CD4-positive, alpha-beta memory T cell (primary cell): Measurements from ENCODE around the gene SUGCT. TPM values are rescaled to one million over a fixed set of nuclear protein-coding genes. Genes with fewer than 3 reads are reported as not detected.

Experiments used
- CTCF ChIA-PET: fragments of 350-600 bp; sonication (Branson Sonifier 250); formaldehyde crosslinking; loops from one replicate; lab custom pipeline; 2021; ENCODE audit warnings: inconsistent platforms; ENCODE audit not compliant: partially characterized antibody; lab: Charles Lee
- POLR2A ChIA-PET: fragments of 350-600 bp; sonication (Branson Sonifier 250); formaldehyde crosslinking; loops from one replicate; lab custom pipeline; 2021; ENCODE audit not compliant: partially characterized antibody; lab: Charles Lee
- DNase-seq, 5 donors: peaks; one replicate each; pipeline versions ENCODE4 v3.0.0 to v3.0.0-alpha.2; 2020 to 2022; ENCODE audit warnings: mixed read lengths in 1 of 5
- H3K27ac ChIP-seq: one replicate; pipeline ENCODE4 v1.7.0; 2013; ENCODE audit warnings: low read depth, low read length
- H3K27me3 ChIP-seq: 2 replicates; pipeline ENCODE4 v1.7.0; 2013; ENCODE audit warnings: mild to moderate bottlenecking, low read length, moderate library complexity; ENCODE audit not compliant: insufficient read depth
- H3K36me3 ChIP-seq: 2 replicates; pipeline ENCODE4 v1.7.0; 2013; ENCODE audit warnings: mild to moderate bottlenecking, low read length, moderate library complexity; ENCODE audit not compliant: insufficient read depth
- H3K4me1 ChIP-seq: 2 replicates; pipeline ENCODE4 v1.7.0; 2013; ENCODE audit warnings: mild to moderate bottlenecking, low read length, moderate library complexity; ENCODE audit not compliant: insufficient read depth
- H3K4me3 ChIP-seq, 2 donors: one replicate each; pipeline ENCODE4 v1.7.0; 2013; ENCODE audit warnings: low read length in 2 of 2, mild to moderate bottlenecking in 1 of 2
- H3K9me3 ChIP-seq, 2 donors: one replicate each; pipeline ENCODE4 v1.7.0; 2013; ENCODE audit warnings: low read length in 2 of 2, control low read depth in 1 of 2; ENCODE audit not compliant: control insufficient read depth in 1 of 2
- H3K27ac Mint-ChIP-seq, 7 donors: one replicate each; pipeline ENCODE4 v1.8.0; 2020 to 2021; ENCODE audit warnings: mixed read lengths in 7 of 7, mild to moderate bottlenecking in 6 of 7, inconsistent platforms in 3 of 7, moderate library complexity in 3 of 7
- H3K27me3 Mint-ChIP-seq, 2 donors: one replicate each; pipeline ENCODE4 v1.8.0; 2020 to 2021; ENCODE audit warnings: mixed read lengths in 2 of 2
- H3K36me3 Mint-ChIP-seq, 2 donors: one replicate each; pipeline ENCODE4 v1.8.0; 2020 to 2021; ENCODE audit warnings: mixed read lengths in 2 of 2, inconsistent platforms in 1 of 2, mild to moderate bottlenecking in 1 of 2
- H3K4me1 Mint-ChIP-seq, 4 donors: one replicate each; pipeline ENCODE4 v1.8.0; 2020 to 2021; ENCODE audit warnings: mixed read lengths in 4 of 4, mild to moderate bottlenecking in 1 of 4
- H3K4me3 Mint-ChIP-seq, 8 donors: one replicate each; pipeline ENCODE4 v1.8.0; 2020 to 2021; ENCODE audit warnings: mixed read lengths in 8 of 8, mild to moderate bottlenecking in 7 of 8, moderate library complexity in 6 of 8, inconsistent platforms in 3 of 8
- H3K9me3 Mint-ChIP-seq, 8 donors: one replicate each; pipeline ENCODE4 v1.8.0; 2020 to 2021; ENCODE audit warnings: mixed read lengths in 8 of 8, mild to moderate bottlenecking in 5 of 8, inconsistent platforms in 3 of 8, moderate library complexity in 1 of 8
- intact Hi-C: fragments of 100-400 bp; cut with micrococcal nuclease; formaldehyde crosslinking; loops from one replicate; pipeline ENCODE4 v1.15.1; 2023
- polyA plus RNA-seq, 2 donors: library from polyadenylated mRNA; unstranded; fragments of 300-500 nt; fragmentation: Illumina TruSeq; gene quantifications; one replicate each; pipeline ENCODE4 v1.2.3, GENCODE V29; 2021
- total RNA-seq, 2 experiments: library from RNA; stranded (reverse); gene quantifications; one replicate each; pipeline ENCODE4 v1.2.3, GENCODE V29; 2021

SUGCT gene
- total and polyA plus RNA-seq, 4 experiments from 2014 or later, result 0.41 to 4.4 (median 1.2) TPM

GRCh38 chr7:40471891-40472290, 337.1 kb downstream of the SUGCT start:
- no peak for DNase-seq
- Mint-ChIP-seq H3K4me1 (no peaks in the 10 kb centered on the region), H3K9me3 (peaks cover 0 to 8% (median 0%) of the 10 kb centered on the region in 8 donors), H3K4me3 (no peak overlapping the region), H3K27ac (no peak overlapping the region), H3K27me3 (no peaks in the 10 kb centered on the region), H3K36me3 (no peaks in the 10 kb centered on the region)
- ChIA-PET POLR2A (no interaction called here), CTCF (no interaction called here)
- Histone ChIP-seq H3K27me3 (no peaks in the 10 kb centered on the region), H3K4me3 (no peak overlapping the region), H3K9me3 (no peaks in the 10 kb centered on the region), H3K4me1 (no peaks in the 10 kb centered on the region), H3K27ac (no peak overlapping the region), H3K36me3 (no peaks in the 10 kb centered on the region)
- intact Hi-C loops, result no loop called here

- ChIA-PET CTCF (no interaction called here), POLR2A (no interaction called here)
- no peaks in the 10 kb centered on the region for H3K27me3 ChIP-seq
- no peaks in the 10 kb centered on the region for H3K27me3 Mint-ChIP-seq
- no peaks in the 10 kb centered on the region for H3K9me3 ChIP-seq
- no peaks in the 10 kb centered on the region for H3K36me3 ChIP-seq
- no peak overlapping the region for H3K4me3 Mint-ChIP-seq
- H3K27ac Mint-ChIP-seq, result no peak overlapping the region
- H3K4me1 ChIP-seq, result no peaks in the 10 kb centered on the region
- H3K27ac ChIP-seq, result no peak overlapping the region
- no peaks in the 10 kb centered on the region for H3K4me1 Mint-ChIP-seq
- DNase-seq, result no peak
- intact Hi-C loops, result no loop called here
- H3K4me3 ChIP-seq, result no peak overlapping the region
- peaks cover 0 to 14% (median 0%) of the 10 kb centered on the region in 8 donors for H3K9me3 Mint-ChIP-seq
- no peaks in the 10 kb centered on the region for H3K36me3 Mint-ChIP-seq
Measured at GRCh38 chr7:40474790-40475680, 340.2 kb downstream of the SUGCT start.

DNA sequence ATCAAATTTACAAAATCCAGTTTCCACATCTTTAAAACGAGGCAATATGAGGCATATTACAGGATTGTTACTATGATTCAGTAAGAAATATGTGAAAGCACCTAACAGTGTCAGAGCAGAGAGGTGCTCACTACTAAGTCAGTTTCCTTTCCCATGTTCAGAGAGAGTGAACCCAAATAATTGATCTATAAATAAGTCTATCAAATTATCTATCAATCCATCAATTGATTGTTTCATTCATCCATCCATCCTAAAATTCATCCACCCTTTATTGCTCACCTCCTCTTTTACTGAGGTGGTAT, 340.8 kb downstream of the SUGCT start:
- H3K4me1 ChIP-seq, result no peaks in the 10 kb centered on the region
- Mint-ChIP-seq H3K4me3 (no peak overlapping the region), H3K27ac (no peak overlapping the region), H3K4me1 (no peaks in the 10 kb centered on the region), H3K27me3 (no peaks in the 10 kb centered on the region), H3K9me3 (peaks cover 0 to 10% (median 0%) of the 10 kb centered on the region in 8 donors), H3K36me3 (no peaks in the 10 kb centered on the region)
- no peak overlapping the region for H3K27ac ChIP-seq
- ChIA-PET POLR2A (no interaction called here), CTCF (no interaction called here)
- H3K9me3 ChIP-seq, result no peaks in the 10 kb centered on the region
- DNase-seq, result no peak
- intact Hi-C loops, result no loop called here
- H3K36me3 ChIP-seq, result no peaks in the 10 kb centered on the region
- no peaks in the 10 kb centered on the region for H3K27me3 ChIP-seq
- no peak overlapping the region for H3K4me3 ChIP-seq

GRCh38 chr7:40477094-40477493, 342.3 kb downstream of the SUGCT start:
- no peak for DNase-seq
- Mint-ChIP-seq H3K4me3 (no peak overlapping the region), H3K36me3 (no peaks in the 10 kb centered on the region), H3K4me1 (no peaks in the 10 kb centered on the region), H3K27ac (no peak overlapping the region), H3K9me3 (peaks cover 0 to 9% (median 0%) of the 10 kb centered on the region in 8 donors), H3K27me3 (no peaks in the 10 kb centered on the region)
- CTCF ChIA-PET, result no interaction called here
- H3K4me1 ChIP-seq, result no peaks in the 10 kb centered on the region
- no peak overlapping the region for H3K27ac ChIP-seq
- no peaks in the 10 kb centered on the region for H3K27me3 ChIP-seq
- no peaks in the 10 kb centered on the region for H3K36me3 ChIP-seq
- POLR2A ChIA-PET, result no interaction called here
- H3K9me3 ChIP-seq, result no peaks in the 10 kb centered on the region
- H3K4me3 ChIP-seq, result no peak overlapping the region
- intact Hi-C loops, result no loop called here

DNA sequence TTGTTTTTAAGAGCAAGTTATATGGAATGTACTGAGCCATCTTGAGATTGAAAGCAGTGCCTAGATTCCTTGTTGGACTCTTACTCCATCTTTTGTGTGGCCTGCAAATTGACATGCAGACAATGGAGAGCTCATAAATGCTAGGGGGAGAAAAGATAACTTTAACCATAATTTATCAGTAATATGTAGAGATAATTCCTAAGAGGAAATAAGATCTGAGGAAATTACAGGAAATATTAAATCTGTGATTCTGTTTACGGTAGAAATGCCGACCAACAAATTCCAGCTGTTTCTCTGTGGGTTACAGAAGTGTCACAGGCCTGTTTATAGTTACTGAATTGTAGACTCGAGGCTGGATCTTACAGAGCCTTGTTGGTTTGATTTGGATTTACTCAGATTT, 348.0 kb downstream of the SUGCT start:
- Histone ChIP-seq H3K4me3 (no peak overlapping the region), H3K4me1 (no peaks in the 10 kb centered on the region), H3K27me3 (no peaks in the 10 kb centered on the region), H3K27ac (no peak overlapping the region), H3K36me3 (no peaks in the 10 kb centered on the region), H3K9me3 (no peaks in the 10 kb centered on the region)
- no peaks in the 10 kb centered on the region for H3K4me1 Mint-ChIP-seq
- H3K9me3 Mint-ChIP-seq, result peaks cover 0 to 14% (median 2%) of the 10 kb centered on the region in 8 donors
- H3K27ac Mint-ChIP-seq, result no peak overlapping the region
- ChIA-PET POLR2A (no interaction called here), CTCF (no interaction called here)
- intact Hi-C loops, result no loop called here
- no peak for DNase-seq
- H3K36me3 Mint-ChIP-seq, result no peaks in the 10 kb centered on the region
- no peak overlapping the region for H3K4me3 Mint-ChIP-seq
- no peaks in the 10 kb centered on the region for H3K27me3 Mint-ChIP-seq

DNA sequence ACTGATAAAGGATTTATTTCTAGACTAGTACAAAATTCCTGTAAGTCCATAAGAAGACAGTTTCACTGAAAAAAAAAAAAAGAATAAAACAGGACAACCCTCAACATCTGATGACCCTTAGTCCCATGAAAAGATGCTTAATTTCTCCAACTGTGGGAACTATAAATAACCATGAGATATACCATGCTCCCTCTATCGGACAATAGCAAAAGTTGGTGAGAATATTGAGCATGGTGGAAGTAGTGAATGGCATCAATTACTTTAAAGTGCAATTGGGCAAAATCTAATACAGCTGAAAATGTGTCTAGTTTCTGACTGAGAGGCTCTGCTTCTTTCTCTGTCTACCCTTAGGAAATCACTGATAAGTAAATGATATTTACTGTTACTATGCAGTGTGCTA, 348.8 kb downstream of the SUGCT start:
- Histone ChIP-seq H3K4me1 (no peaks in the 10 kb centered on the region), H3K36me3 (no peaks in the 10 kb centered on the region), H3K4me3 (no peak overlapping the region), H3K9me3 (no peaks in the 10 kb centered on the region), H3K27me3 (no peaks in the 10 kb centered on the region), H3K27ac (no peak overlapping the region)
- intact Hi-C loops, result no loop called here
- peaks cover 0 to 15% (median 3%) of the 10 kb centered on the region in 8 donors for H3K9me3 Mint-ChIP-seq
- DNase-seq, result no peak
- no peaks in the 10 kb centered on the region for H3K27me3 Mint-ChIP-seq
- POLR2A ChIA-PET, result no interaction called here
- H3K4me3 Mint-ChIP-seq, result no peak overlapping the region
- CTCF ChIA-PET, result no interaction called here
- H3K27ac Mint-ChIP-seq, result no peak overlapping the region
- H3K36me3 Mint-ChIP-seq, result no peaks in the 10 kb centered on the region
- no peaks in the 10 kb centered on the region for H3K4me1 Mint-ChIP-seq

DNA sequence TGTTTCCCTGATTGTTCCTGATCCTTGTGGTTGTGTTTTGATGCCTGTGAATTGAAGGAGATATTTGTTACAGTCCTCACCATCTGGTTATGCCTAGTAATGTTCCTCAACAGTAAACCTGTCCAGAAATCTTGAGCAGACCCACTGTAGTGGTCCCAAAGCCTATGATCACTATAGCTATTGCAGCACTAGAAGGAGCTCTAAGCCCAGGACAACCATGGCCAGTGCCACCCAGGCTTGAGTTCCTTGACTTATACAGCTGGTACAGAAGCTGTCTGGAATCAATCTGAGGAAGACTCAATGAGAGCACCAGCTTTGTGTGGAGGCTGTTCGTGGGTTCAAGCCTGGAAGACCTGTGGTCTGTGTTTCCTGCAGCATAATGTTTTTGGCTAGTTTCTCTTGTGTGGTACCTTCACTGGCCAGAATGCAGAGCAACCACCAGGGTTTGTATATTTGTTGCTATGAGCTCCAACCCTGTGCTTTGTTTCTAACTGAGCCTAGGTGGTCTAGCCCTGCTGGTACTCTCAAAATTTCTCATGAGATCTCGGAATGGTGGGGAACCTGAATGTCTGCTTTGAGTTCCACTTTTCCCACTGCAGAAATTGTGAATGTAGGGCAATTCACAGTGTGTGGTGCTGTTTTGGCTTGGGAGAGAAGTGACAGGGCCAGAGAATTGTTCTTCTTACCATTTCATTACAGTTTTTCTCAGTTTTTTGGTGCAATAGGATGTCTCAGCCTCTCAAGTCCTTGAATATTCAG, 355.2 kb downstream of the SUGCT start:
- Histone ChIP-seq H3K36me3 (no peaks in the 10 kb centered on the region), H3K27me3 (no peaks in the 10 kb centered on the region), H3K27ac (no peak overlapping the region), H3K4me1 (no peaks in the 10 kb centered on the region), H3K4me3 (no peak overlapping the region), H3K9me3 (no peaks in the 10 kb centered on the region)
- POLR2A ChIA-PET, result no interaction called here
- CTCF ChIA-PET, result no interaction called here
- peaks cover 0 to 40% (median 15%) of the 10 kb centered on the region in 8 donors for H3K9me3 Mint-ChIP-seq
- H3K36me3 Mint-ChIP-seq, result no peaks in the 10 kb centered on the region
- no peak overlapping the region for H3K4me3 Mint-ChIP-seq
- no peak overlapping the region for H3K27ac Mint-ChIP-seq
- no peak for DNase-seq
- intact Hi-C loops, result no loop called here
- H3K27me3 Mint-ChIP-seq, result no peaks in the 10 kb centered on the region
- H3K4me1 Mint-ChIP-seq, result no peaks in the 10 kb centered on the region
